Urinary bladder (tissue), 4 donors: ENCODE data around the gene NBEAL2. TPM values are rescaled to one million over a fixed set of nuclear protein-coding genes. Genes with fewer than 3 reads are reported as not detected.
"Not testable (repeated sequence)": the region's sequence is repeated elsewhere in the genome, so short reads cannot be mapped to it uniquely, and the experiment has no call there.

Source experiments
- DNase-seq: peaks from one replicate; pipeline ENCODE4 v3.0.0-alpha.2; 2015; ENCODE audit errors: extremely low spot score
- H3K27ac ChIP-seq: one replicate; pipeline ENCODE4 v1.5.1; 2013; ENCODE audit warnings: low read depth, mild to moderate bottlenecking, moderate library complexity
- H3K36me3 ChIP-seq: one replicate; pipeline ENCODE4 v1.6.1; 2013; ENCODE audit warnings: mild to moderate bottlenecking, moderate library complexity; ENCODE audit not compliant: insufficient read depth
- H3K4me1 ChIP-seq: one replicate; pipeline ENCODE4 v1.6.1; 2013; ENCODE audit warnings: mild to moderate bottlenecking, moderate library complexity; ENCODE audit not compliant: insufficient read depth
- H3K4me3 ChIP-seq: one replicate; pipeline ENCODE4 v1.5.1; 2013; ENCODE audit warnings: low read depth, low read length
- WGBS: extraction: QIAGEN DNeasy Blood & Tissue Kit; methylation state at CpG from one replicate; pipeline ENCODE4 v1.1.7; 2013; 5-methylcytosine and 5-hydroxymethylcytosine counted together
- polyA plus RNA-seq: library from polyadenylated mRNA; stranded (reverse); fragments of 200-250 nt; gene quantifications from one replicate; pipeline ENCODE4 v1.2.3, GENCODE V29; 2013
- total RNA-seq: library from RNA; depleted of rRNA; stranded (reverse); fragments of >200 nt; gene quantifications from one replicate; pipeline ENCODE4 v1.2.3, GENCODE V29; 2014
- donor health status: healthy with polysubstance abuse.
- donor health status: healthy.

Gene NBEAL2
- total and polyA plus RNA-seq, 2 donors: 13.1 to 26.5 TPM

- H3K4me1 ChIP-seq: no peaks in the 10 kb centered on the region
- no peak overlapping the region for H3K4me3 ChIP-seq
- H3K27ac ChIP-seq: no peak overlapping the region
- DNase-seq: no peak
- H3K36me3 ChIP-seq: no peaks in the 10 kb centered on the region
These were observed 38.8 kb downstream of the NBEAL2 start for GRCh38 chr3:47018269-47018611.

- Histone ChIP-seq H3K4me3 (no peak overlapping the region), H3K36me3 (no peaks in the 10 kb centered on the region), H3K27ac (no peak overlapping the region), H3K4me1 (no peaks in the 10 kb centered on the region)
- DNase-seq: no peak
- 98% methylated on average over 1 of the region's 1 CpG for WGBS
These were observed 39.7 kb downstream of the NBEAL2 start for GRCh38 chr3:47019201-47019600.

GRCh38 chr3:47020311-47020710, 40.8 kb downstream of the NBEAL2 start:
- H3K27ac ChIP-seq: no peak overlapping the region
- H3K4me3 ChIP-seq: no peak overlapping the region
- no peaks in the 10 kb centered on the region for H3K36me3 ChIP-seq
- no peaks in the 10 kb centered on the region for H3K4me1 ChIP-seq
- WGBS: 95% methylated on average over 4 of the region's 4 CpGs
- no peak for DNase-seq

DNA sequence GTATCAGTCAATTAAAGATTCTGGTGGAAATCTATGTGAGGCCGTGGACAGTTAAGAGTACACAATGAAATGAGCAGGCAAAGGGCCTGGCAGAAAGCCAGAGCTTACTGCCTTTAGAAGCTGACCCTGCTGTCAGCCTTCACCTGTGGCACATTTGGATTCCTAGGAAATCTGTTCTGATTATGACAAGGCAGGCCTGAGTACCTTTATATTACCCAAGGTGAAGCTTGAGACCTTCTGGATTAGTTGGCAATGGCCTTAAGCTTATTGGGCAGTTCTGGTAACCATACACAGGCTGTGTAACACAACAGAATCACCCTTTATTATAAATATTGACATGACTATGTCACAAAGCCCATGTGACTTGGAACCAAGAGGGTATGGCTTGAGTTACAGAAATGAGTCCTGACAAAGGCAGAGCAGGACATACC, 43.2 kb downstream of the NBEAL2 start:
- no peaks in the 10 kb centered on the region for H3K36me3 ChIP-seq
- no peak overlapping the region for H3K27ac ChIP-seq
- no peak overlapping the region for H3K4me3 ChIP-seq
- 27% methylated on average over 1 of the region's 1 CpG for WGBS
- no peak for DNase-seq
- no peaks in the 10 kb centered on the region for H3K4me1 ChIP-seq

DNA sequence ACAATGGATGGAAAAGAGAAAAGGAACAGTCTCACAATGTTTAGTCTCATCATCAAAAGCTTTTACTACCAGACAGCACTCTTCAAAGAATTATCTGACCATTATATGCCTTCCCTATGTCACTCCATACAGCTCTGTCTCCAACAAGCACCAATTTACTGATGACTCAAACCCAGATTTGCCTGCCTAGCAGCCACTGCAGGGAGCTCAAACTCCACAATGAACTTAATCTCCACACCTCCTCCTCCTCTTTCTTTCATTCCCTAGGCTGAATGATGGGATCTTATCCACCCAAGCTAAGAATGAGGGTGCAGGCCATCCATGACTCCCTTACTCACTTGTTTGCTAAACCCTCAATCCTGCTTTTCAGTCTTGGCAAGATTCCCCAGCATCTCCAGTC, 45.5 kb downstream of the NBEAL2 start:
- Histone ChIP-seq H3K4me3 (no peak overlapping the region), H3K27ac (no peak overlapping the region), H3K36me3 (no peaks in the 10 kb centered on the region), H3K4me1 (no peaks in the 10 kb centered on the region)
- DNase-seq: no peak

DNA sequence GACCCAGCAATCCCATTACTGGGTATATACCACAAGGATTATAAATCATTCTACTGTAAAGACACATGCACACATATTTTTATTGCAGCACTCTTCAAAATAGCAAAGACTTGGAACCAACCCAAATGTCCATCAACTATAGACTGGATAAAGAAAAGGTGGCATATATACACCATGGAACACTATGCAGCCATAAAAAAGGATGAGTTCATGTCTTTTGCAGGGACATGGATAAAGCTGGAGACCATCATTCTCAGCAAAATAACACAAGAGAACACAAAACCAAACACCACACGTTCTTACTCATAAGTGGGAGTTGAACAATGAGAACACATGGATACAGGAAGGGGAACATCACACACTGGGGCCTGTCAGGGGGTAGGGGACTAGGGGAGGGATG, 47.0 kb downstream of the NBEAL2 start:
- 100% methylated on average over 1 of the region's 1 CpG for WGBS
- not testable (repeated sequence) for H3K4me3 ChIP-seq, H3K4me1 ChIP-seq, H3K27ac ChIP-seq, H3K36me3 ChIP-seq, DNase-seq

DNA sequence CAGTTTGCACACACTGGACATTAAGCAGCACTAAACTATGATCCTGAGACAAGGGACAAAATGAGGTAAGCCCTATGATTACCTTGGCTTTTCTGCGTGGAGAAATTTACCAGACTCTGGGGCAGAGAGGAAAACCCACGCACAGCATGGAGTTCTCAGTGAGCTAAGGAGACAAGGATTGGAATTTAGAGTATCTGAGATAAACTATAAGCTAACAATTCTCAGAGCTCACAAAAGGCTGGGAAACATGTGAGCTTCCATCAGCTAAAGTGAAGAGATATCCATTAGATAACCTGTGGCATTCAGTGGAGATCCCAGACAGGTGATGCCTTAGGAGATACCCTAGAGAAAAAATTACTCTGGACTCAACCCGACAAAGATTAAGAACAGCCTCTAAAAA, 48.7 kb downstream of the NBEAL2 start:
- no peak overlapping the region for H3K4me3 ChIP-seq
- no peaks in the 10 kb centered on the region for H3K36me3 ChIP-seq
- WGBS: 73% methylated on average over 3 of the region's 3 CpGs
- no peaks in the 10 kb centered on the region for H3K4me1 ChIP-seq
- H3K27ac ChIP-seq: no peak overlapping the region
- no peak for DNase-seq

GRCh38 chr3:47028667-47029066, 49.2 kb downstream of the NBEAL2 start:
- WGBS: 95% methylated on average over 1 of the region's 1 CpG
- H3K4me3 ChIP-seq: no peak overlapping the region
- no peak for DNase-seq
- no peak overlapping the region for H3K27ac ChIP-seq
- no peaks in the 10 kb centered on the region for H3K4me1 ChIP-seq
- no peaks in the 10 kb centered on the region for H3K36me3 ChIP-seq

- not testable (repeated sequence) for H3K36me3 ChIP-seq, H3K27ac ChIP-seq, H3K4me3 ChIP-seq, H3K4me1 ChIP-seq, DNase-seq
- 85% methylated on average over 4 of the region's 4 CpGs for WGBS
These were observed 51.6 kb downstream of the NBEAL2 start for GRCh38 chr3:47031041-47031440.

GRCh38 chr3:47034868-47035489, 55.5 kb downstream of the NBEAL2 start:
- Histone ChIP-seq H3K36me3 (no peaks in the 10 kb centered on the region), H3K4me3 (no peak overlapping the region), H3K4me1 (peaks cover 2% of the 10 kb centered on the region), H3K27ac (no peak overlapping the region)
- 58% methylated on average over 2 of the region's 2 CpGs for WGBS
- DNase-seq: no peak

- DNase-seq: no peak
- H3K36me3 ChIP-seq: peaks cover 2% of the 10 kb centered on the region
These were observed 56.2 kb downstream of the NBEAL2 start for GRCh38 chr3:47035645-47036044.

DNA sequence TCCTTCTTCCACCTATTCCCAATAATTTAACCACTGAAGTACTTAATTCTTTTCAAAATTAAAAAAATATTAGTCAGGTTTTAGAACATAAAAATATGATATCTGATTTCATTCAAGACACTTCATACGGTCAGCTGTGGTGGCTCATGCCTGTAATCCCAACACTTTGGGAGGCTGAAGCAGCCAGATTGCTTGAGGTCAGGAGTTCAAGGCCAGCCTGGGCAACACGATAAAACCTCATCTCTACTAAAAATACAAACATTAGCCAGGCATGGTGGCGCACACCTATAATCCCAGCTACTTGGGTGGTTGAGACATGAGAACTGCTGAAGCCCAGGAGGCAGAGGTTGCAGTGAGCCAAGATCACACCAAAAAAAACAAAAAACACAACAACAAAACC, 56.7 kb downstream of the NBEAL2 start:
- no peak overlapping the region for H3K4me3 ChIP-seq

More at GRCh38 chr3:47035645-47036044, 56.2 kb downstream of the NBEAL2 start:
- 32% methylated on average over 2 of the region's 2 CpGs for WGBS
- no peak overlapping the region for H3K27ac ChIP-seq
- no peak overlapping the region for H3K4me3 ChIP-seq
- H3K4me1 ChIP-seq: peaks cover 2% of the 10 kb centered on the region

GRCh38 chr3:47037302-47037701, 57.8 kb downstream of the NBEAL2 start:
- H3K4me1 ChIP-seq, H3K4me3 ChIP-seq, H3K36me3 ChIP-seq, H3K27ac ChIP-seq, DNase-seq: not testable (repeated sequence)
- WGBS: 83% methylated on average over 6 of the region's 6 CpGs

More for the DNA sequence above, 56.7 kb downstream of the NBEAL2 start:
- Histone ChIP-seq H3K4me1 (peaks cover 2% of the 10 kb centered on the region), H3K36me3 (peaks cover 3% of the 10 kb centered on the region), H3K27ac (no peak overlapping the region)
- 41% methylated on average over 3 of the region's 3 CpGs for WGBS
- DNase-seq: no peak

GRCh38 chr3:47041114-47041513, 61.6 kb downstream of the NBEAL2 start:
- H3K27ac ChIP-seq: no peak overlapping the region
- H3K36me3 ChIP-seq: peaks cover 7% of the 10 kb centered on the region
- no peaks in the 10 kb centered on the region for H3K4me1 ChIP-seq
- WGBS: 92% methylated on average over 3 of the region's 3 CpGs
- DNase-seq: no peak
- H3K4me3 ChIP-seq: no peak overlapping the region

GRCh38 chr3:47042231-47042791, 62.8 kb downstream of the NBEAL2 start:
- WGBS: 77% methylated on average over 5 of the region's 5 CpGs
- Histone ChIP-seq H3K4me1 (no peaks in the 10 kb centered on the region), H3K4me3 (no peak overlapping the region), H3K36me3 (peaks cover 7% of the 10 kb centered on the region), H3K27ac (no peak overlapping the region)
- DNase-seq: no peak
